PC-9 (cell line): ENCODE measurements around the gene MEMO1. TPM values are rescaled to one million over a fixed set of nuclear protein-coding genes. Genes with fewer than 3 reads are reported as not detected.

Source experiments
- BruUV-seq: library from RNA; stranded (reverse); fragments of 400-500 nt; replicated peaks from 2 replicates; lab custom pipeline; 2021; lab: Mats Ljungman, UMichigan
- CTCF ChIA-PET: fragments of 300-600 bp; sonication (Branson Sonifier 250); formaldehyde crosslinking; loops from one replicate; lab custom pipeline; 2022; ENCODE audit warnings: antibody characterized with exemption; lab: Charles Lee
- POLR2A ChIA-PET: fragments of 300-600 bp; sonication (Branson Sonifier 250); formaldehyde crosslinking; loops from one replicate; lab custom pipeline; 2022; ENCODE audit warnings: antibody characterized with exemption; ENCODE audit not compliant: unreplicated experiment; lab: Charles Lee
- DNase-seq, 2 experiments: peaks; one replicate each; pipeline versions ENCODE4 v3.0.0 to v3.0.0-alpha.2; 2015 to 2022; ENCODE audit warnings: mixed read lengths in 1 of 2
- H2AFZ ChIP-seq: fragments of 200-600 bp; sonication (generic); 2 replicates; pipeline ENCODE4 v1.8.1; 2017; ENCODE audit warnings: antibody characterized with exemption
- H3F3A ChIP-seq: fragments of 200-600 bp; sonication (generic); 2 replicates; pipeline ENCODE4 v1.8.1; 2017; ENCODE audit warnings: antibody characterized with exemption, mild to moderate bottlenecking, low read depth; ENCODE audit not compliant: insufficient read depth
- H3K27ac ChIP-seq: fragments of 200-600 bp; sonication (generic); 2 replicates; pipeline ENCODE4 v1.6.1; 2016; ENCODE audit warnings: mixed run types
- H3K27me3 ChIP-seq: fragments of 200-600 bp; sonication (generic); 2 replicates; pipeline ENCODE4 v1.6.1; 2016; ENCODE audit warnings: low read depth, mixed run types; ENCODE audit not compliant: insufficient read depth
- H3K36me3 ChIP-seq: fragments of 200-600 bp; sonication (generic); 2 replicates; pipeline ENCODE4 v1.6.1; 2016; ENCODE audit warnings: low read depth, mixed run types
- H3K4me1 ChIP-seq: fragments of 200-600 bp; sonication (generic); replicated peaks from 2 replicates; pipeline ENCODE4 v1.6.1; 2016; ENCODE audit warnings: mixed run types; ENCODE audit not compliant: insufficient read depth
- H3K4me2 ChIP-seq: fragments of 200-600 bp; sonication (generic); 2 replicates; pipeline ENCODE4 v1.6.1; 2017; ENCODE audit warnings: mixed run types
- H3K4me3 ChIP-seq: fragments of 200-600 bp; sonication (generic); 2 replicates; pipeline ENCODE4 v1.6.1; 2016; ENCODE audit warnings: mixed run types
- H3K79me2 ChIP-seq: fragments of 200-600 bp; sonication (generic); 2 replicates; pipeline ENCODE4 v1.6.1; 2017; ENCODE audit warnings: low read depth, mixed run types
- H3K9me2 ChIP-seq: fragments of 200-600 bp; sonication (generic); 2 replicates; pipeline ENCODE4 v1.8.1; 2017; ENCODE audit warnings: mild to moderate bottlenecking; ENCODE audit not compliant: insufficient read depth
- H3K9me3 ChIP-seq: fragments of 200-600 bp; sonication (generic); 2 replicates; pipeline ENCODE4 v1.8.1; 2016; ENCODE audit warnings: low read depth; ENCODE audit not compliant: insufficient read depth
- H4K20me1 ChIP-seq: fragments of 200-600 bp; sonication (generic); 2 replicates; pipeline ENCODE4 v1.8.1; 2017; ENCODE audit not compliant: insufficient read depth
- EZH2 ChIP-seq: fragments of 200-600 bp; sonication (generic); IDR thresholded peaks from 2 replicates; pipeline ENCODE4 v1.8.0; 2017; ENCODE audit warnings: antibody characterized with exemption, low read depth
- intact Hi-C: fragments of 100-400 bp; cut with micrococcal nuclease; formaldehyde crosslinking; loops from one replicate; pipeline ENCODE4 v1.10.0; 2022; ENCODE audit not compliant: unreplicated experiment
- total RNA-seq: library from RNA; stranded (reverse); gene quantifications from 2 replicates; pipeline ENCODE4 v1.2.3, GENCODE V29; 2021
- TF ChIP-seq, protein P1 (sequence below): fragments of 200-600 bp; sonication (generic); conservative IDR thresholded peaks from 2 replicates; pipeline ENCODE4 v1.6.1; 2017; ENCODE audit warnings: mixed run types, antibody characterized with exemption, mild to moderate bottlenecking, moderate library complexity

The MEMO1 gene
- total RNA-seq, 1 experiment from 2014 or later = 40.2 TPM

DNA sequence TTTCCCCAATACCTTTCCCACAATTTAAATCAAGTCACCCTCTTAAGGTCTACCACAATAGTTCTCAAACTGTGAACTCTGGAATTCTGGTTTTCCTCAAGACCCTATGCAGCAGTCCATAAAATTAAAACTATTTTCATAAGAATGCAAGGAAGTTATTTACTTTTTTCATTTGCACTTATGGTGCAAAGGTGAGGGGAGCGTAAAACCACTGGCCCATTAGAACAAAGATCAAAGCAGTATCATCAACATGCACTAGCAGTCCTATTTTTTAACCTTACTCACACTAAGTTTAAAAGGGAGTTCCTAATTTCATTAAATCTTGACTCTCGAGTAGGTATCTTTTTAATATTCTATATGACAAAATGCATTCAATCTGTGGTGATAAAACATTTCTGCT lies 85.3 kb downstream of the MEMO1 start:
- no peaks in the 10 kb centered on the region for H3K9me2 ChIP-seq
- CTCF ChIA-PET = no interaction called here
- H3F3A ChIP-seq = no peaks in the 10 kb centered on the region; the same call in 1 of the 2 replicates
- no peak overlapping the region for H2AFZ ChIP-seq
- TF ChIP-seq, protein P1, sequence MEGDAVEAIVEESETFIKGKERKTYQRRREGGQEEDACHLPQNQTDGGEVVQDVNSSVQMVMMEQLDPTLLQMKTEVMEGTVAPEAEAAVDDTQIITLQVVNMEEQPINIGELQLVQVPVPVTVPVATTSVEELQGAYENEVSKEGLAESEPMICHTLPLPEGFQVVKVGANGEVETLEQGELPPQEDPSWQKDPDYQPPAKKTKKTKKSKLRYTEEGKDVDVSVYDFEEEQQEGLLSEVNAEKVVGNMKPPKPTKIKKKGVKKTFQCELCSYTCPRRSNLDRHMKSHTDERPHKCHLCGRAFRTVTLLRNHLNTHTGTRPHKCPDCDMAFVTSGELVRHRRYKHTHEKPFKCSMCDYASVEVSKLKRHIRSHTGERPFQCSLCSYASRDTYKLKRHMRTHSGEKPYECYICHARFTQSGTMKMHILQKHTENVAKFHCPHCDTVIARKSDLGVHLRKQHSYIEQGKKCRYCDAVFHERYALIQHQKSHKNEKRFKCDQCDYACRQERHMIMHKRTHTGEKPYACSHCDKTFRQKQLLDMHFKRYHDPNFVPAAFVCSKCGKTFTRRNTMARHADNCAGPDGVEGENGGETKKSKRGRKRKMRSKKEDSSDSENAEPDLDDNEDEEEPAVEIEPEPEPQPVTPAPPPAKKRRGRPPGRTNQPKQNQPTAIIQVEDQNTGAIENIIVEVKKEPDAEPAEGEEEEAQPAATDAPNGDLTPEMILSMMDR = no peak
- TF ChIP-seq EZH2 = no peak
- H3K4me2 ChIP-seq = no peak overlapping the region
- intact Hi-C loops = no loop called here
- POLR2A ChIA-PET = no interaction called here
- DNase-seq = no peak
- no peaks in the 10 kb centered on the region for H3K27me3 ChIP-seq
- no peaks in the 10 kb centered on the region for H3K9me3 ChIP-seq
- no peaks in the 10 kb centered on the region for H3K4me1 ChIP-seq
- no TSS peak for BruUV-seq
- no peaks in the 10 kb centered on the region for H4K20me1 ChIP-seq
- 0 out of 2 replicates have a peak, but pooled peaks cover 6% of the 10 kb centered on the region for H3K36me3 ChIP-seq
- no peak overlapping the region for H3K27ac ChIP-seq
- H3K79me2 ChIP-seq = no peaks in the 10 kb centered on the region; the same call in 1 of the 2 replicates
- no peak overlapping the region for H3K4me3 ChIP-seq

DNA sequence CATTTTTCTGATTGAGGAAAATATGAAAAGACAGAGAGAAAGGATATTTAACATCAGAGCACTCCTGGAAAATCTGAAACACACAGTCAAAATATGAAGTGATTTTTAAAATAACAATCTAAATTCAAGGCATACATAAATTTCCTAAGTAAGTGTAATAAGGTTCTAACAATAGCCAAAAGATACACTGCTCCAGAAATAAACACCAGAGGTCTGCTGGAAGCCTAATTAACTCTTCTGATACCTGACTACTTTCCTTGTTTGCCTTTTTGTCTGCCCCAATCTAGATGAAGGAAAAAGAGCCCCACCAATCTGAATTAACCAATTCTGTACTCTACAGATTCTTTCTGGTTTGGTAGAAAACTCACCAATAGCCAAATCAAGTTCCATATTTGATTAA lies 87.1 kb downstream of the MEMO1 start:
- ChIA-PET POLR2A (no interaction called here), CTCF (no interaction called here)
- no peaks in the 10 kb centered on the region for H3K4me1 ChIP-seq
- no peak overlapping the region for H3K27ac ChIP-seq
- no peak for DNase-seq
- H3K4me2 ChIP-seq = no peak overlapping the region
- H3K79me2 ChIP-seq = no peaks in the 10 kb centered on the region; the same call in 1 of the 2 replicates
- H3K4me3 ChIP-seq = no peak overlapping the region
- no peaks in the 10 kb centered on the region for H3K27me3 ChIP-seq
- no peak for TF ChIP-seq EZH2
- TF ChIP-seq, protein P1 = no peak
- no peaks in the 10 kb centered on the region for H4K20me1 ChIP-seq
- intact Hi-C loops = no loop called here
- no peak overlapping the region for H2AFZ ChIP-seq
- no peaks in the 10 kb centered on the region for H3K9me3 ChIP-seq
- no peaks in the 10 kb centered on the region; the same call in 1 of the 2 replicates for H3F3A ChIP-seq
- BruUV-seq = no TSS peak
- 0 out of 2 replicates have a peak, but pooled peaks cover 6% of the 10 kb centered on the region for H3K36me3 ChIP-seq
- H3K9me2 ChIP-seq = no peaks in the 10 kb centered on the region

- Histone ChIP-seq H3K9me2 (no peaks in the 10 kb centered on the region), H3K4me1 (no peaks in the 10 kb centered on the region), H2AFZ (no peak overlapping the region), H3F3A (no peaks in the 10 kb centered on the region; the same call in 1 of the 2 replicates), H4K20me1 (no peaks in the 10 kb centered on the region), H3K36me3 (0 out of 2 replicates have a peak, but pooled peaks cover 6% of the 10 kb centered on the region), H3K9me3 (no peaks in the 10 kb centered on the region), H3K27me3 (no peaks in the 10 kb centered on the region), H3K4me3 (no peak overlapping the region), H3K79me2 (no peaks in the 10 kb centered on the region; the same call in 1 of the 2 replicates), H3K27ac (no peak overlapping the region), H3K4me2 (no peak overlapping the region)
- intact Hi-C loops = no loop called here
- no peak for DNase-seq
- no peak for TF ChIP-seq EZH2
- TF ChIP-seq, protein P1 = no peak
- BruUV-seq = no TSS peak
- ChIA-PET POLR2A (no interaction called here), CTCF (no interaction called here)
Measured at GRCh38 chr2:31922542-31923408, 88.0 kb downstream of the MEMO1 start.
